Stimulated activated CD4-positive, alpha-beta T cell treated with anti-CD3 and anti-CD28 coated beads, Interleukin-1b, Interleukin-23, amount 100 ng/mL, for 24 hours (primary cell): ENCODE measurements around the gene PIK3C2A.
"Not testable (repeated sequence)": the region's sequence is repeated elsewhere in the genome, so short reads cannot be mapped to it uniquely, and the experiment has no call there.

Source experiments
- DNase-seq, 4 experiments: peaks; one replicate each; pipeline ENCODE4 v3.0.0-alpha.2; 2020; ENCODE audit warnings: low read depth in 4 of 4, low spot score in 1 of 4

The PIK3C2A gene, protein sequence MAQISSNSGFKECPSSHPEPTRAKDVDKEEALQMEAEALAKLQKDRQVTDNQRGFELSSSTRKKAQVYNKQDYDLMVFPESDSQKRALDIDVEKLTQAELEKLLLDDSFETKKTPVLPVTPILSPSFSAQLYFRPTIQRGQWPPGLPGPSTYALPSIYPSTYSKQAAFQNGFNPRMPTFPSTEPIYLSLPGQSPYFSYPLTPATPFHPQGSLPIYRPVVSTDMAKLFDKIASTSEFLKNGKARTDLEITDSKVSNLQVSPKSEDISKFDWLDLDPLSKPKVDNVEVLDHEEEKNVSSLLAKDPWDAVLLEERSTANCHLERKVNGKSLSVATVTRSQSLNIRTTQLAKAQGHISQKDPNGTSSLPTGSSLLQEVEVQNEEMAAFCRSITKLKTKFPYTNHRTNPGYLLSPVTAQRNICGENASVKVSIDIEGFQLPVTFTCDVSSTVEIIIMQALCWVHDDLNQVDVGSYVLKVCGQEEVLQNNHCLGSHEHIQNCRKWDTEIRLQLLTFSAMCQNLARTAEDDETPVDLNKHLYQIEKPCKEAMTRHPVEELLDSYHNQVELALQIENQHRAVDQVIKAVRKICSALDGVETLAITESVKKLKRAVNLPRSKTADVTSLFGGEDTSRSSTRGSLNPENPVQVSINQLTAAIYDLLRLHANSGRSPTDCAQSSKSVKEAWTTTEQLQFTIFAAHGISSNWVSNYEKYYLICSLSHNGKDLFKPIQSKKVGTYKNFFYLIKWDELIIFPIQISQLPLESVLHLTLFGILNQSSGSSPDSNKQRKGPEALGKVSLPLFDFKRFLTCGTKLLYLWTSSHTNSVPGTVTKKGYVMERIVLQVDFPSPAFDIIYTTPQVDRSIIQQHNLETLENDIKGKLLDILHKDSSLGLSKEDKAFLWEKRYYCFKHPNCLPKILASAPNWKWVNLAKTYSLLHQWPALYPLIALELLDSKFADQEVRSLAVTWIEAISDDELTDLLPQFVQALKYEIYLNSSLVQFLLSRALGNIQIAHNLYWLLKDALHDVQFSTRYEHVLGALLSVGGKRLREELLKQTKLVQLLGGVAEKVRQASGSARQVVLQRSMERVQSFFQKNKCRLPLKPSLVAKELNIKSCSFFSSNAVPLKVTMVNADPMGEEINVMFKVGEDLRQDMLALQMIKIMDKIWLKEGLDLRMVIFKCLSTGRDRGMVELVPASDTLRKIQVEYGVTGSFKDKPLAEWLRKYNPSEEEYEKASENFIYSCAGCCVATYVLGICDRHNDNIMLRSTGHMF (N-terminal part only)

DNA sequence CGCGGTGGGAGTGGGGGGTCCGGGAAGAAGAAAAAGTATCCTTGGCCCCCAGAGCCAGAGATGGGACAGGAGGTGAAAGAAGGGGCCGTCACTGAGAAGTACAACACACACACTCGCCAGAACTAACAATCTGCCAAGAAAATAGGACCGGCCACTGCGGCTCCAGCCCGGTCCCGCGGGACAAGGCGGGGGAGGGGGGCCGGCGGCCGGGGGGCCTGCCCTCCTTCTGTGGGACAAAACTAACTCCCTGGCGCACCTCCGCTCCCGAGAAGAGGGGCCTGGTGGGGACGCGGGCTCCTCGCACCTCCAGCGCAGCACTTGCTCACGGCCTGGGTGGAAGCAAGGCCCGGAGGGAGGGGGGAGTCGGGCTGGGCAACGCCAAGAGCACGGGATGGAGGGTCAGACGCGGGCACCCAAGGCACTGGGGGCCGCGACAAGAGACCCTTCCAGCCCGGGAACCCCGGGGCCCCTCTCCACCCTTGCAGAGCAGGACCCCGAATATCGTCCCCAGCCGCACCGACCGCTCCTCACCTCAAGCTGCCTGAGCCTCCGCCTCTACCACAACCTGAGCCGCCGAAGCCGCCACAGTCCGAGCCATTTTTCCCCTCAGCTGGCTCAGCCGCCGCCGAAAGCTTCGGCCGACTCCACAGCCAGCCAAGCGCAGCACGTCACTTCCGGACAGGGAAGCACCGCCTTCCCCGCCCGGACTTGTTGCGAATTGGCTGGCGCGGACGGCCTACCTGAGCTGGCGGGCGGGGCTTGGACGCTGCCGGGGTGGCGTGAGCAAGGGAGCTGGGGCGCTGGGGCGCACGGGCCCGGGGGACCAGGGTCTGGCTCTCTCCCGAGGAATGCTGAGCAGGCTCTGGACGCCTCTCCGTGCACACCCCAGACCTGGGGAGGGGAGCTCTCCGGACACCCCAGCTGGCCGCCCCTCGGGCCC, at the start of gene PIK3C2A:
Gene PIK3C2A (minus strand): TSS at position 670 of the 940 bp plus-strand sequence. CDS start 38,245 bp downstream, outside the sequence.
- peak; percentile 84 to 96 (median 92) for DNase-seq

DNA sequence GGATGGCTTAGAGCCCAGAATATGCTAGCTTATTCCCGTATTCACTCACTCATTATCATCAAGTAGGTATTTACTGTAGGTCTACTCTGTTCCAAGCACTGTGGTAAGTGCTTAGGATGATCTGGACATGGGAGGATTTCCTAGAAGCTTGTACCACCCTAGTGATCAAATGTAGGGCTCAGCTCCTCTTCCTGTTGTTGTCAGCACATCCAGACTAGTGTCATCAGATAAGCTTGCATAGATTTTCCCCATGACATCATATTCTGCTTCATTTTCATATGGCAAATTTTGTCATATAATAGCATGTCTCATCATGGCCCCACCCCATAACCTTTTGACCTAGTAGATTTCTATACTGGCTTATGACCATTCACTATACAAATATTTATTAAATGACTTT, 49.4 kb upstream of the PIK3C2A start:
- no peak for DNase-seq

DNA sequence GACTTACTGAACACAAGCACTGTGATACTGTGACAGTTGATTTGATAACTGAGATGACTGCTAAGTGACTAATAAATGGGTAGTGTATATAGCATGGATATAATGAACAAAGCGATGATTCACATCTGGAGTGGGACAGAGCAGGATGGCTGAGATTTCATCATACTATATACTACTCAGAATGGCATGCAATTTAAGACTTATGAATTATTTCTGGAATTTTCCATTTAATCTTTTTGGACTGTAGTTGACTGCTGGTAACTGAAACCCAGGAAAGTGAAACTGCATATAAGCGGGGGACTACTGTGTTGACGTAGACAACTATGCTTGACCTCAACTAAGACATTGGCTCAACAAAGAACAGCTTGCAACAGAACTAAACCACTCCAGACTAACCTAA, 48.7 kb upstream of the PIK3C2A start:
- DNase-seq = no peak

DNA sequence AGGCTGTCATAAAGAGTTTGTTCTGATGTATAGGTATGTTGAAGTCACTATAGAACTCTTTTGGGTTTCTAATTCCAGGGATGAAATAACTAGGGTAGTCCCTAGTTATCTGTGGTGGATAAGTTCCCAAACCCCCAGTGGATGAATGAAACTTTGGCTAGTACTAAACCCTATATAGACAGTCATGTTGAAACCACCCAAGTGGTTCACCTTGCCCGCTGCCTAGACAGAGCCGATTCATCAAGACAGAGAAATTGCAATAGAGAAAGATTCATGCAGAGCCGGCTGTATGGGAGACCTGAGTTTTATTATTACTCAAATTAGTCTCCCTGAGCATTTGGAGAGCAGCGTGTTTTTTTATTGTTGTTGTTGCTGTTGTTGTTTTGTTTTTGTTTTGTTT, 44.9 kb upstream of the PIK3C2A start:
- DNase-seq = no peak

DNA sequence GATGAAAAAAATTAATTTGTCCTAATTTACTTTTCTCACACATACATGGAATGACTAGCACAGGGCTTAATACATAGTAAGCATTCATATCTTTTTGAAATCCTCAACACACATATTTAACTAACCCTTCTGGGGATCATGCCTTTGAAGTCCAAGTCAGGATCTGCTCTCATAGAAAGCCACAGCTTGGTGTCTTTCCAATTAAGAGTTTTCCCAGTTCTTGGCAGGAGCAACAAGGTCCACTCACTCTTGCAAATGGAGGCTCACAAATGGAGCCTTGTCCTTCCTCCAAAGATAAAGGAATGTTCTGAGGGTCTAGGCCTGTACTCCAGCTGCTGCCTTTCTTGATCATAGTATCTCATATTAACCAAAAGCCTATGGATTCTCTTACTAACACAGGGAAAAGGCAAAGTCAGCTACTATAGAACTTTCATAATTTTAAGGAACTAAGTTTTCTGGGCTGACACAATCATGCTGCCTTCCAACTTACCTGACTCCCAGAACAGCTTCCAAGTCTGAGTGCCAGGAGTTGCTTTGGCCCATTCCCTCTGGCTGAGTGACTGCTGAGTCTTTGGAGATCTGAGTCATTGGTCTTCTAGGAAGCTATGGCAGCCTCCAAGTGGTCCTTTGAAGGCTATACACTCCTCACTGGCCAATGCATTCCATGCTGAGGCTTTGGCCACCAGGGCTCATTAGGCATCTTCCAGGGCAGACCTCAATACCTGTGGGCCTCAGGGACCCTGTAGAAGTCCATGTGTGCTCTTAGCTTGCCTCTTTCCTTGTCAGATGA, 43.0 kb upstream of the PIK3C2A start:
- DNase-seq = no peak

DNA sequence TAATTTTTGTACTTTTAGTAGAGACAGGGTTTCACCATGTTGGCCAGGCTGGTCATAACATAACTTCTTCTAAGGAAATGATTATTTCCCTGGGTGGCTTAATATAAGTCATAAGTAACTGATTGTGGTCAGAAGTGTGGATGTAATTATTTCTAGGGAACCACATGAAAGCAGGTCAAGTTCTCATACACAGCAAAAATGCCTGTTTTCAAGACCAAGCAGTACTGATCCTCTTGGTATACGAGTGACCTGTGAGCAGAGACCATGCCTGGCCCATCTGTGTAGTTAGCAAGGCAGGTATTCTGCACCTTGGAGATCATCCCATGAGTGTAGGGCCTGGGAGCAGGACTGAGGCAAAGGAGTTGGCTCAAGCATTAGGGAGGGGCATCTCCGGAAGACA, 36.3 kb upstream of the PIK3C2A start:
- no peak for DNase-seq

DNA sequence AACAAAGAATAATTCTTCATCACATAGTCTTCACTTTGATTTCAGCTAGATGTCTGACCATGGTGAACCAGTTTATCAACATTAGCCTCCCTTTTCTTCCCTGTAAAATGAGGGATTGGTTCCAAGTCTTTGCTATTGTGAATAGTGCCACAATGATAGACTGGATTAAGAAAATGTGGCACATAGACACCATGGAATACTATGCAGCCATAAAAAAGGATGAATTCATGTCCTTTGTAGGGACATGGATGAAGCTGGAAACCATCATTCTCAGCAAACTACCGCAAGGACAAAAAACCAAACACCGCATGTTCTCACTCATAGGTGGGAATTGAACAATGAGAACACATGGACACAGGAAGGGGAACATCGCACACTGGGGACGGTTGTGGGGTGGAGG, 35.2 kb upstream of the PIK3C2A start:
- DNase-seq = not testable (repeated sequence)

DNA sequence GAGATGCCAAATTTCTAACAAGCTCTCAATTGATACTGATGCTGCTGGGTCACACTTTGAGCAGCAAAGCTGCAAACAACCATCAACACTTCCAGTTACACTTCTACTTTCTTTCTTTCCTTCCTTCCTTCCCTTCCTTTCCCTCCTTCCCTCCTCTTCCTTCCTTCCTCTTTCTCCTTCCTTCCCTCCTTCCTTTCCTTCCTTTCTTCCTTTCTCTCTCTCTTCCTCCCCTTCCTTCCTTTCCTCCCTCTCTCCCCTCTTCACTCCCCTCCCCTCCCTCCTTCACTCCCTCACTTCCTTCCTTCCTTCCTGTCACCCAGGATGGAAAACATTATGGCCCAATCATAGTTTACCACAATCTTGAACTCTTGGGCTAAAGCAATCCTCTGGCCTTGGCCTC, 33.0 kb upstream of the PIK3C2A start:
- no peak for DNase-seq

DNA sequence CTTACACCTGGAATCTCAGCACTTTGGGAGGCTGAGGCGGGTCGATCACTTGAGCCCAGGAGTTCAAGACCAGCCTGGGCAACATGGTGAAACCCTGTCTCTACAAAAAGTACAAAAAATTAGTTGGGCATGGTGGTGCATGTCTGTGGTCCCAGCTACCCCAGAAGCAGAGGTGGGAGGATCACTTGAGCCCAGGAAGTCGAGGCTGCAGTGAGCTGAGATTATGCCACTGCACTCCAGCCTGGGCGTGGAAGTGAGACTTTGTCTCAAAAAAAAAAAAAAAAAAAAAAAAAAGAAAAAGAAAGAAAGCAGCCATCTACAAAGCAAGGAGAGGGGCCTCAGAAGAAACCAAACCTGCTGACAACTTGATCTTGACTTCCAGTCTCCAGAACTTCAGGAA, 32.1 kb upstream of the PIK3C2A start:
- not testable (repeated sequence) for DNase-seq

DNA sequence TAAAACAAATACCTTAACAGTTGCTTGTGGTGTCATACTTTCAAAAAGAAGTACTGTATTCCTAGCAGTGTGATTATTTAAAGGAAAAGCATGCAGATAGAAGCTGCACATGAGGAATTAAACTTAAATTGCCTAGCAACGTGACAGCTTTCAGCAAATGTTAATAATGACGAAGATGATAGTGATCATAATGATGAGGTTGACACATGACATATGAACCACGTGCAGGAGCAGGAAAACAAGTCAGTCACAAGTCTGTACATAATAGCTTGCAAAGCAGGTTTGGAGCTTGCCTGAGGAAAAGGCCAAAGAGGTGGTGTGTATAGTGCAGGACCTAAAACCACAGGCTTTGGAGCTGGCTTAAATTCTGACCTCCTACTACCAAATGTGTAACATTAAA, 30.6 kb upstream of the PIK3C2A start:
- no peak for DNase-seq

DNA sequence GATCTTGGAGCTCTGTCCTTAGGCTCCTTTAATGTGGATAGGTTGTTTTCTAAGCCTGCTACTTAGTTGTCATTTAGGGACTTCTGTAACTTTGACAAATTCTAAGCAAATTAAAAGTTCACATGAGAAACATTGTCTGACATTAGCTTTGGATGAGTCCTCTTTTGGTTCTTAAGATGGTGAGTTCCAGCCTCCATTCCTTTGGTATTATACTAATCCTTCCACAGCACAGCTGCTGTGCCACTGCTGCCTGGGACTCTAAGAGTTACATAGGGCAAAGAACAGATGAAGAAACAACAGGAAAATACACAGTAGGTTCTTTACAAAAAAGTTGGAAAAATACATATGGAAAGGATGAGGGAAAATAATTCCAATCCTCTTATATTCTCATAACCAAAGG, 25.3 kb upstream of the PIK3C2A start:
- DNase-seq = no peak

DNA sequence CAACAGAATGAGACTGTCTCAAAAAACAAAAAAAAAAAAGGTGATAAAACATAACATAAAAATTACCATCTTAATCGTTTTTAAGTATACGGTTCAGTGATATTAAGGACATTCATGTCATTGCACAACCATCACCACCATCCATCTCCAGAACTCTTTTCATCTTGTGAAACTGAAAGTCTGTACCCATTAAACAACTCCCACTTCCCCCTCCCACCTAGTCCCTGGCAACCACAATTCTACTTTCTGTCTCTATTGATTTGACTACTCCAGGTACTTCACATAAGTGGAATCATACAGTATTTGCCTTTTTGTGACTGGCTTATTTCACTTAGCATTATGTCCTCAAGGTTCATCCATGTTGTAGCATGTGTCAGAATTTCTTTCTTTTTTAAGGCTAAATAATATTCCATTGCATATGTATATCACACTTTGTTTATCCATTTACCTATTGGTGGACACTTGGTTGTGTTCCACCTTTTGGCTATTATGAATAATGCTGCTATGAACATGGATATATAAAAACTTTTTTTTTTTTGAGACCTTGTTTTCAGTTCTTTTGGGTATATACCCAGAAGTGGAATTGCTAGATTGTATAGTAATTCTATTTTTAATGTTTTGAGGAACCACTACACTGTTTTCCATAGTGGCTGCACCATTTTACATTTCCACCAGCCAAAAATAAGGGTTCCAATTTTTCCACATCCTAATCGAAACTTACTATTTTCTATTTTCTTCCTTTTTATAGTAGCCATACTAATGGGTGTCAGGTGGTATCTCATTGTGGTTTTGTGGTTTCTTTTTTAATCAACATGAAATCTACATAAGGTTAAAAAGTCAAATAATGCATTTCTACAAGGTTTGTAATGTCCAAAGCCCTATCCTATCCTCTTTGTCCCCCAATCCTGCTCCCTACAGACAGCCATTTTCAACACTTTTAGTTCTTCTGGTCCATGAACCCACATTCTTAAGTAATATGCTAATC, 23.4 kb upstream of the PIK3C2A start:
- peak in 1 of 4 experiments; percentile 22 for DNase-seq

DNA sequence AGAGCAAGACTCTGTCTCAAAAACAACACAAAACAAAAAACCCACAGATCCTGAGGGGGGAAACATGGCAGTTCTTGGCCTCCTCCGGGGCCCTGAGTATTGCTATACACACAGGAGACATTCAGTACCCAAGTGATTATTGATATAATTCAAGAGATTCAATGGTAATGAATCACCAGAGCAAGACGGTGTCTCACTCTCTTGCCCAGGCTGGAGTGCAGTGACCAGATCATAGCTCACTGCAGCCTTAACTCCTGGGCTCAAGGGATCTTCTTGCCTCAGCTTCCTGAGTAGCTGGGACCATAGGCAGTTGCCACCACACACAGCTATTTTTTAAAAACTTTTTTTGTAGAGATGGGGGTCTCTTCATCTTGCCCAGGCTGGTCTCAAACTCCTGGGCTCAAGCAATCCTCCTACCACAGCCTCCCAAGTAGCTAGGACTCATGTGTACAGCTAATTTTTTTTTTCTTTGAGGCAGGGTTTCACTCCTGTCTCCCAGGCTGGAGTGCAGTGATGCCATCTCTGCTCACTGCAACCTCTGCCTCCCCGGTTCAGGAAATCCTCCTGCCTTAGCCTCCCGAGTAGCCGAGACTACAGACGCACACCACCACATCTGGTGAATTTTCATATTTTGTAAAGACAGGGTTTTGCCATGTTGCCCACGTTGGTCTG, 21.8 kb upstream of the PIK3C2A start:
- DNase-seq = no peak

DNA sequence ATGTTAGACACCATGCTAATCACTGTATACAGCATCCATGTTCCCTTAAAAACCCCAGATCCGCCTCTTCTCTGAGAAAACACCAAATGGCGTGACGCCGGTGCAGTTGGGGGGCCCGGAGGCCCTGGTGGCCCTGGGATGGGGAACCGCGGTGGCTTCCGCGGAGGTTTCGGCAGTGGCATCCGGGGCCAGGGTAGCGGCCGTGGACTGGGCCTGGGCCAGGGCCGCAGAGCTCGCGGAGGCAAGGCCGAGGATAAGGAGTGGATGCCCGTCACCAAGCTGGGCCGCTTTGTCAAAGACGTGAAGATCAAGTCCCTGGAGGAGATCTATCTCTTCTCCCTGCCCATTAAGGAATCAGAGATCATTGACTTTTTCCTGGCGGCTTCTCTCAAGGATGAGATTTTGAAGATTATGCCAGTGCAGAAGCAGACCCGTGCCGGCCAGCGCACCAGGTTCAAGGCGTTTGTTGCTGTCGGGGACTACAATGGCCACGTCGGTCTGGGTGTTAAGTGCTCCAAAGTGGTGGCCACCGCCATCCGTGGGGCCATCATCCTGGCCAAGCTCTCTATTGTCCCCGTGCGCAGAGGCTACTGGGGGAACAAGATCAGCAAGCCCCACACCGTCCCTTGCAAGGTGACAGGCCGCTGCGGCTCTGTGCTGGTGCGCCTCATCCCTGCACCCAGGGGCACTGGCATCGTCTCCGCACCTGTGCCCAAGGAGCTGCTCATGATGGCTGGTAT, 20.6 kb upstream of the PIK3C2A start:
- DNase-seq = not testable (repeated sequence)

DNA sequence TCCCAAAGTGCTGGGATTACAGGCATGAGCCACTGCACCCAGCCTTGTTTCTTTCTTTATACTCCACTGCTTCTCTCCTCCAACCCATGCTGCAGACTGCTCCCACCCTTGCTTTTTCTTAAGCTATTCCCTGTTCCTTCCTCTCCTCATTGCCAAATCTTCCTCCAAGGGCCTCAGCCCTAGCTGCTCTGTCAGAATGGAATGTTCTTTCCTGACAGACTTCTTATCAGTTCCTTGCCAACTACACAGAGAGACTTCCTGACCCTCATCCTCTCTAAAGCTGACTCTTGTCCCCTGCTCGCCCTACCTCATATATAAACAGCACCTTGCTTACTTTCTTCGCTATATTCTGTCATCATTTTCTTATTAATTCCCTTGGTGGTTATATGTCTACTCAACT, 16.9 kb upstream of the PIK3C2A start:
- DNase-seq = no peak

DNA sequence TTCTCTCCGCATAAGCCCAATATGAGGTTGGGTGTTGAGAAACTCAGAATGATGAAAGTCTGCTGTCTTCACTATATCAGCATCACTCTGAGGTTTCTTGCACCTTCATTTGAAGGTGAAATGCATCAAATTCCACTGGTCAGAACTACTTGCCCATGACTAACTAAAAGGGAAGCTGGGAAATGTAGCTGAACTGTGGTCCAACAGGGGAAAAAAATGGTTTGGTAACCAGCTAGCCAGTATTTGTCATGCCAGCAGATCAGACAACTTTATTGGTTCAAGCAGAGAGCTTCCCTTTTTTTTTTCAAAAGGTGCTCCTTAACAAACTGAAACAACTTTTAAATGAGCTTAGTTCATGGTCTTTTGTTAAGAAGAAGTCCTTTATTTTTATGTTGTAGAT, 14.2 kb upstream of the PIK3C2A start:
- no peak for DNase-seq

DNA sequence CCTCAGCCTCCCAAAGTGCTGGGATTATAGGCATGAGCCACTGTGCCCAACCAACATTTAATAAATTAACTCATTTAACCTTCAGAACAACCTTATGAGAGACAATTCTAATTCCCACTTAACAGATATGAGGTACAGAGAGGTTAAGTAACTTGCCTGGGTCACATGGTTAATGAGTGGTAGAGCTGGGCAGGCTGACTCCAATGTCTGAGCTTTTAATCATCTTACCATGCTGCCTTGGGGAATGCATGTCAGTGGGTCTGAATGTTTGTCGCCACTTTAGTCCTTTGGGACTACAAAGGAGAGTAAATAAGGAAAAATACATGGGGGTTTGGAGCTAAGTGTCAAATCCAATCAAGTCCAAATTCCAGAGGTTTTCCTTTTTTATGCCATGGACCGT, 11.2 kb upstream of the PIK3C2A start:
- DNase-seq = no peak
